ENCODE results near the gene DHRS7B.
"Not testable (repeated sequence)": the region's sequence is repeated elsewhere in the genome, so short reads cannot be mapped to it uniquely, and the experiment has no call there.

- TF ChIP-seq POLR2A, CTCF, POLR2AphosphoS5 (IDR thresholded peaks at IDR 0.05): not testable (repeated sequence)
Observed at GRCh38 chr17:21124517-21124916, 2.2 kb upstream of the DHRS7B start.
